IgD-negative memory B cell (primary cell): ENCODE measurements around the gene FAM200A. TPM values are rescaled to one million over a fixed set of nuclear protein-coding genes. Genes with fewer than 3 reads are reported as not detected.
"Not testable (repeated sequence)": the region's sequence is repeated elsewhere in the genome, so short reads cannot be mapped to it uniquely, and the experiment has no call there.

Experiments
- H3K27ac Mint-ChIP-seq, 3 donors: one replicate each; pipeline ENCODE4 v1.8.0; 2020 to 2022; ENCODE audit warnings: mild to moderate bottlenecking in 3 of 3, mixed read lengths in 3 of 3, moderate library complexity in 1 of 3
- H3K27me3 Mint-ChIP-seq: one replicate; pipeline ENCODE4 v1.8.0; 2021; ENCODE audit warnings: mixed read lengths
- H3K36me3 Mint-ChIP-seq: one replicate; pipeline ENCODE4 v1.8.0; 2020; ENCODE audit warnings: mild to moderate bottlenecking, mixed read lengths
- H3K4me1 Mint-ChIP-seq, 3 donors: one replicate each; pipeline ENCODE4 v1.8.0; 2020 to 2022; ENCODE audit warnings: mixed read lengths in 3 of 3, mild to moderate bottlenecking in 1 of 3
- H3K4me3 Mint-ChIP-seq, 4 donors: one replicate each; pipeline ENCODE4 v1.8.0; 2020 to 2022; ENCODE audit warnings: mild to moderate bottlenecking in 4 of 4, mixed read lengths in 4 of 4, moderate library complexity in 3 of 4
- H3K9me3 Mint-ChIP-seq, 3 donors: one replicate each; pipeline ENCODE4 v1.8.0; 2020 to 2021; ENCODE audit warnings: mixed read lengths in 3 of 3, mild to moderate bottlenecking in 1 of 3
- polyA plus RNA-seq: library from polyadenylated mRNA; unstranded; fragments of 300-500 nt; fragmentation: Illumina TruSeq; gene quantifications from one replicate; pipeline ENCODE4 v1.2.3, GENCODE V29; 2021

Gene FAM200A
- polyA plus RNA-seq, 1 donor from 2014 or later, result 4.5 TPM

DNA sequence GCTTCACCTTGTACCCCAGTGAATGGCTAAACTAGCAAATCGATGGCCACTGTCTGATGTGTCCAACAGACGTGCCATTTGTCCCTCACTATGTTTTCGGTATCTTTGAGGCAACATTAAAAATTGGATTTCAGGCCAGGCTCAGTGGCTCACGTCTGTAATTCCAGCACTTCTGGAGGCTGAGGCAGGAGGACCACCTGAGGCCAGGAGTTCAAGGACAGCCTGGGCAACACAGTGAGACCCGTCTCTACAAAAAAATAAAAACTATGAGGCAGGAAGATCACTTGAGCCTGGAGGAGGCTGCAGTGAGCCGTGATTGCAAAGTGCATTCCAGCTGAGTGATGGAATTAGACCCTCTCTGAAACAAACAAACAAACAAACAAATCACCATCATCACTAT, 8.0 kb downstream of the FAM200A start:
- peaks cover 0 to 3% (median 0%) of the 10 kb centered on the region in 3 donors for H3K4me1 Mint-ChIP-seq
- H3K9me3 Mint-ChIP-seq, result peaks cover 10 to 18% (median 14%) of the 10 kb centered on the region in 3 donors
- no peak overlapping the region for H3K4me3 Mint-ChIP-seq
- H3K27me3 Mint-ChIP-seq, result no peaks in the 10 kb centered on the region
- peaks cover 5% of the 10 kb centered on the region for H3K36me3 Mint-ChIP-seq
- H3K27ac Mint-ChIP-seq, result no peak overlapping the region

DNA sequence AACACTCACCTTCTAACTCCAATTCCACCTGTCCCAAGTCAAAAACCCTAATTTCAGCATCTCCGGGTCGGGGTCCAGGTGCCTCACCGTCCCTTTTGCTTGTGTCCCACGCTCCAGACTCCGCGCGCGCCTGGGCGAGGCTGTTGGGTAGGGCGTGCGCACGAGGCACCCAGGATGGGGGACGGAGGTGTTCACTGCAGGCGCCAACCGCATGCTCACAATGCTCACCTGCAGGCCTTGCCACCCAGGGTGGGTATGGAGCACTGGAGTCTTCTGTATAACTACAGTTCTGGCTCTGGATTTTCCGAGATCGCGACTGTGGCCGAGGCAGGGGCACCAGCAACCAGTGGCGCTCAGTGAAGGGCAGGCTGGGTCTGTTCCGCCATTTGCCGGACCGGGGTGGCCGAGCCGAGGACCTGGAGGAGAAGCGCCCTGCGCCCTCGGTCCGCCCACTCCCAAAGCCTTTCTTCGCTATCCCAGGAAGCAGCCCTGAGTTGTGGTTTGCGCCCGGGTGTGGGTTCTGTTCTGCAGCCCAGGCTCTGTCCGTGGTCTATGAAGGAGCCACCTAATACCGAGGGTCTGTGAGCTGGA, 8.7 kb downstream of the FAM200A start:
- peaks cover 4% of the 10 kb centered on the region for H3K36me3 Mint-ChIP-seq
- H3K27ac Mint-ChIP-seq, result no peak overlapping the region
- no peaks in the 10 kb centered on the region for H3K27me3 Mint-ChIP-seq
- H3K4me1 Mint-ChIP-seq, result peaks cover 0 to 3% (median 0%) of the 10 kb centered on the region in 3 donors
- H3K9me3 Mint-ChIP-seq, result peaks cover 10 to 21% (median 14%) of the 10 kb centered on the region in 3 donors
- peak overlapping the region in 1 of 4 donors; percentile 17 for H3K4me3 Mint-ChIP-seq

DNA sequence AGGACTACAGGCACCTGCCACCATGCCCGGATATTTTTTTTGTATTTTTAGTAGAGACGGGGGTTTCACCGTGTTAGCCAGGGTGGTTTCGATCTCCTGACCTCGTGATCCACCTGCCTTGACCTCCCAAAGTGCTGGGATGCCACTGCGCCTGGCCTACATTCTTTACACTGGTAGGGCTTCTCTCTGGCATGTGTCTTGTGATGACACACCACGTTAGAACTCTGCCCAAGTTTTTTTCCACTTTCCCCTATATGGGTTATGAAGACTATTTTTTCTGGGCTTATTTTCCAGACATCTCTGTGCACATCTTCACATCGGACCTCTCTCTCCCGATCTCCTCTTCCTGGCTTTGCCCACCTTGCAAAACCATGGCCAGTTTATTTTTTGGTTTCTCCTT, 10.7 kb downstream of the FAM200A start:
- H3K36me3 Mint-ChIP-seq, result peaks cover 3% of the 10 kb centered on the region
- H3K9me3 Mint-ChIP-seq, result peaks cover 11 to 26% (median 14%) of the 10 kb centered on the region in 3 donors
- H3K4me3 Mint-ChIP-seq, result no peak overlapping the region
- peak overlapping the region in 1 of 3 donors; percentile 39 for H3K27ac Mint-ChIP-seq
- H3K27me3 Mint-ChIP-seq, result no peaks in the 10 kb centered on the region
- H3K4me1 Mint-ChIP-seq, result peaks cover 0 to 2% (median 0%) of the 10 kb centered on the region in 3 donors

DNA sequence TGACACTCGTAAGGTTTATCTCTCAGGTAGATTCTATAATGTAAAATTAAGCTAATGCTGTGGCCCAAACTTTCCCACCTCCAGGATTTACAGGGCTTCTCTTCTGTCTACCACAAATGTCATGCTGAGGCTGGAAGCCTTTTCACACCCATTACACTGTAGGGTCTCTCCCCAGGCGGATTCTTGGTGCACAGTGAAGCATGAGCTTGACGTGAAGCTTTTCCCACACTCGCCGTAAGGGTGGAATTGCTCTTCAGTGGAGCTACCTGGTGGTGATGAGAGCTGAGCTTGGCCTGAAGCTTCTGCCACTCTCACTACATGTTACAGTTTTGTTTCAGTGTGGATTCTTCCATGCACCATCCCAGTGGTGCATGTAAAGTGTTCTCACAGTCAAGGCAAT, 11.4 kb downstream of the FAM200A start:
- Mint-ChIP-seq H3K9me3 (peaks cover 11 to 26% (median 14%) of the 10 kb centered on the region in 3 donors), H3K27me3 (no peaks in the 10 kb centered on the region), H3K27ac (no peak overlapping the region), H3K4me1 (peaks cover 0 to 2% (median 0%) of the 10 kb centered on the region in 3 donors), H3K36me3 (peaks cover 3% of the 10 kb centered on the region), H3K4me3 (peak overlapping the region in 1 of 4 donors; percentile 27)

DNA sequence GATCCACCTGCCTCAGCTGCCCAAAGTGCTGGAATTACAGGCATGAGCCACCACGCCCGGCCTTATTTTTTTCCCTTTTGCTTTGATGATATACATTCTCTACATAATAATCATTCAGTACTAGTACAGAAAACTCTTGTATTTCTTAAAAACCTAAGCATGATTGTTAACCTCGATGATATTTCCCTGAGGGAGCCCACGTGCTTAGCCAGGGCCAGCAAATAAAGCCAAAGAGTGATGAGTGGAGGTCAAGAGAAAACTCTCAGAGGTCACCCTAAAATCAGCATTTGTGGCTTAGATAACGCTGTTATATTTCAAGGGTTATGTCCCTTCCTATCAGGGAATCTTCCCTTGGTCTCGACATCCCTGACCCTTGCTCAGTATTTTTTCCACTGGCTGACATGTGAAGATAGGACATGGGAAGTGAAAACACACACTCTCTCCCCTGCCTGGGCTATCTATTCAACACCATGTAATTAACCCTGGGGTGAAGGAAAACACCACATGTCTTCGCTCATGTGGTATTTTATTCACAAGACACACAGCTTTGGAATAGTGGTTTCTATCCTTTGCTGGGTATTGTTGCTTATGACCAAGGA, 12.6 kb downstream of the FAM200A start:
- Mint-ChIP-seq H3K27ac (no peak overlapping the region), H3K27me3 (no peaks in the 10 kb centered on the region), H3K4me3 (peak overlapping the region in 1 of 4 donors; percentile 43), H3K36me3 (no peaks in the 10 kb centered on the region), H3K4me1 (peaks cover 0 to 1% (median 0%) of the 10 kb centered on the region in 3 donors), H3K9me3 (peaks cover 12 to 30% (median 14%) of the 10 kb centered on the region in 3 donors)

DNA sequence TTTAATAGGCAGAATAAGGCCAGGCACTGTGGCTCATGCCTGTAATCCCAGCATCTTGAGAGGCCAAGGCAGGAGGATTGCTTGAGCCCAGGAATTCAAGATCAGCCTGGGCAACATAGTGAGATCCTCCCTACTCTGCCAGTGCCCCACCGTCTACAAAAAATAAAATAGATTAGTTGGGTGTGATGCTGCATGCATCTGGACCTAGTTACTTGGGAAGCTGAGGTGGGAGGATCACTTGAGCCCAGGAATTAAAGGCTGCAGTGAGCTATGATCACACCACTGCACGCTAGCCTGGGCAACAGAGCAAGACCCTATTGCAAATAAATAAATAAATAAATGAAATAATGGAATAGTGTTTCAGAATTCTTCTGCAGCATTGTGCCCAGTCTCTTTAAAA, 16.2 kb downstream of the FAM200A start:
- peaks cover 18 to 34% (median 20%) of the 10 kb centered on the region in 3 donors for H3K9me3 Mint-ChIP-seq
- H3K27ac Mint-ChIP-seq, result no peak overlapping the region
- peaks cover 19% of the 10 kb centered on the region for H3K36me3 Mint-ChIP-seq
- no peak overlapping the region for H3K4me3 Mint-ChIP-seq
- no peaks in the 10 kb centered on the region for H3K27me3 Mint-ChIP-seq
- peaks cover 0 to 1% (median 0%) of the 10 kb centered on the region in 3 donors for H3K4me1 Mint-ChIP-seq

DNA sequence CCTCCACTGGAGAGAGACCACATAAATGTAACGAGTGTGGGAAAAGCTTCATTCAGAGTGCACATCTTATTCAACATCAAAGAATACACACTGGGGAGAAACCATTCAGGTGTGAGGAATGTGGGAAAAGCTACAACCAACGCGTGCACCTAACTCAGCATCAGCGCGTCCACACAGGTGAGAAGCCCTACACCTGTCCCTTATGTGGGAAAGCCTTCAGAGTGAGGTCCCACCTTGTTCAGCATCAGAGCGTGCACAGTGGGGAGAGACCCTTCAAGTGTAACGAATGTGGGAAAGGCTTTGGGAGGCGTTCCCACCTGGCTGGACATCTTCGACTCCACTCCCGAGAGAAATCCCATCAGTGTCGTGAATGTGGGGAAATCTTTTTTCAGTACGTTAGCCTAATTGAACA, 20.6 kb downstream of the FAM200A start:
- Mint-ChIP-seq H3K36me3 (peaks cover 30% of the 10 kb centered on the region), H3K4me3 (peak overlapping the region in 2 of 4 donors; percentile 12 to 70)

DNA sequence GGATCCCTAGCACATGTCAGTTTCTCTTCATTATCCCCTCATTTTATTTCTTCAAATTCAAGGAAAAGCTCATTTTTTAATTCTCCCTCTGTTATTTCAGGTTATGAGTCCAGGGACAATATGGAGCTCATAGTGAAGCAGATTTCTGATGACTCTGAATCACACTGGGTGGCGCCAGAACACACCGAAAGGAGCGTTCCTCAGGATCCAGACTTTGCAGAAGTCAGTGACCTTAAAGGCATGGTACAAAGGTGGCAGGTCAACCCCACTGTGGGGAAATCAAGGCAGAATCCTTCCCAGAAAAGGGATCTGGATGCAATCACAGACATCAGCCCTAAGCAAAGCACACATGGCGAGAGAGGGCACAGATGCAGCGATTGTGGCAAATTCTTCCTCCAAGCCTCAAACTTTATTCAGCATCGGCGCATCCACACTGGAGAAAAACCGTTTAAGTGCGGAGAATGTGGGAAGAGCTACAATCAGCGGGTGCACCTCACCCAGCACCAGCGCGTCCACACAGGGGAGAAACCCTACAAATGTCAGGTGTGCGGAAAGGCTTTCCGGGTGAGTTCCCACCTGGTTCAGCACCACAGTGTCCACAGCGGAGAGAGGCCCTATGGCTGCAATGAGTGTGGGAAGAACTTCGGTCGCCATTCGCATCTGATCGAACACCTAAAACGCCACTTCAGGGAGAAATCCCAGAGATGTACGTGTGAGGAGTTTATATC, 26.0 kb downstream of the FAM200A start:
- H3K9me3 Mint-ChIP-seq, result peaks cover 2 to 11% (median 9%) of the 10 kb centered on the region in 3 donors
- no peaks in the 10 kb centered on the region for H3K27me3 Mint-ChIP-seq
- H3K4me1 Mint-ChIP-seq, result peaks cover 0 to 9% (median 1%) of the 10 kb centered on the region in 3 donors
- H3K27ac Mint-ChIP-seq, result no peak overlapping the region
- peaks cover 14% of the 10 kb centered on the region for H3K36me3 Mint-ChIP-seq
- no peak overlapping the region for H3K4me3 Mint-ChIP-seq

More for the DNA sequence above, 20.6 kb downstream of the FAM200A start:
- H3K27me3 Mint-ChIP-seq, result no peaks in the 10 kb centered on the region
- H3K9me3 Mint-ChIP-seq, result peaks cover 14 to 24% (median 23%) of the 10 kb centered on the region in 3 donors
- H3K27ac Mint-ChIP-seq, result no peak overlapping the region
- H3K4me1 Mint-ChIP-seq, result peaks cover 0 to 3% (median 0%) of the 10 kb centered on the region in 3 donors

DNA sequence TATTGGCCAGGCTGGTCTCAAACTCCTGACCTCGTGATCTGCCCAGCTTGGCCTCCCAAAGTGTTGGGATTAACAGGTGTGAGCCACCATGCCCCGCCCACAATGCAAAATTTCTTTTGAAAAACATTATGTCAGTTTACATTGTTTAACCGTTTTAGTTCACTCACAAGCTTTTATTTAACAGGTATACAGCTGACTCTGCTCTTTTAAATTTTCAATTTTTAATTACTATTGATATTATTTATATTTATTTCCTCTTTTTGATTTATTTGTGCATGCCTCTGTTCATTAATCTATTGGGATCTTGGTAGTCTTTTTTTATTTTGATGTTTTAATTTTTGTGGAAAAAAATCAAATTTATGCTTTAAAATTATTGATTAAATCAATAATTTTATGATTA, 30.5 kb downstream of the FAM200A start:
- Mint-ChIP-seq H3K9me3 (no peaks in the 10 kb centered on the region), H3K27me3 (no peaks in the 10 kb centered on the region), H3K4me3 (no peak overlapping the region), H3K4me1 (peaks cover 0 to 9% (median 2%) of the 10 kb centered on the region in 3 donors), H3K36me3 (peaks cover 11% of the 10 kb centered on the region), H3K27ac (no peak overlapping the region)

DNA sequence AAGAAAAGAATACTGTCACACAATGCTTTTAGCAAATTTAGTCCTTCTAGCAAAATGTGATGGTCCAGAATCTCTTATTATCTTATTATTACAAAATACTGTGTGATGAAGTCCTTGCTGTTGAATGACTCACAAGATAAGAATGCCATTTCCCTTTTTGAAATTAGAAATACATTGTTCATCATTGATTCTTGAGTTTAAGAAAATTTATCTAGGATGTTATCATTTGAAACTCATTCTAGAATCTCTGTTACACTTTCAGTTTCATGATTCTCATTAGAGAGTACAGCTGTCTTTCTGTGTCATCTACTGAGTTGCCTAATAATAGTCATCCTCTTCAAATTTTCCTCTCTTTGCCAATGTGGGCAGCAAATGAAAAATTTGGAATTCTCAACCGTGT, 37.9 kb downstream of the FAM200A start:
- Mint-ChIP-seq H3K27me3 (no peaks in the 10 kb centered on the region), H3K36me3 (peaks cover 13% of the 10 kb centered on the region)

DNA sequence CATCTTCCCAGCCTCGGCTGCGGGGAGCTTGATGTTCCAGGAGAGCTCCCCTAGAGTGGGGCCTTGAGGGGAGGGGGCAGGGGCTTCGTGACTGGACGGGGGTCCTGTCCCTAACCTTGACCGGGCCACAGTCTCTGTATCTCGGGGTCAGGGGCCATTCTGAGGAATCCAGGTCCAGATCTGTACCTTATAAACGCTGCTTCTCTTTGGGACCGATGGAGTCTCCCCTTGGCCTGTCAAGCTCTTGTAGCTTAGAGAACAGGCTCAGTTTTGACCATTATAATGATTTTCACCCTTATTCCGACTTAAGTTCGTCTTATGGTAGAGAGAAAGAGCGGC, 46.6 kb downstream of the FAM200A start:
- peaks cover 4% of the 10 kb centered on the region for H3K36me3 Mint-ChIP-seq

More for the DNA sequence above, 37.9 kb downstream of the FAM200A start:
- peak overlapping the region in 1 of 4 donors; percentile 41 for H3K4me3 Mint-ChIP-seq
- H3K9me3 Mint-ChIP-seq, result no peaks in the 10 kb centered on the region
- no peak overlapping the region for H3K27ac Mint-ChIP-seq
- peaks cover 5 to 11% (median 7%) of the 10 kb centered on the region in 3 donors for H3K4me1 Mint-ChIP-seq

DNA sequence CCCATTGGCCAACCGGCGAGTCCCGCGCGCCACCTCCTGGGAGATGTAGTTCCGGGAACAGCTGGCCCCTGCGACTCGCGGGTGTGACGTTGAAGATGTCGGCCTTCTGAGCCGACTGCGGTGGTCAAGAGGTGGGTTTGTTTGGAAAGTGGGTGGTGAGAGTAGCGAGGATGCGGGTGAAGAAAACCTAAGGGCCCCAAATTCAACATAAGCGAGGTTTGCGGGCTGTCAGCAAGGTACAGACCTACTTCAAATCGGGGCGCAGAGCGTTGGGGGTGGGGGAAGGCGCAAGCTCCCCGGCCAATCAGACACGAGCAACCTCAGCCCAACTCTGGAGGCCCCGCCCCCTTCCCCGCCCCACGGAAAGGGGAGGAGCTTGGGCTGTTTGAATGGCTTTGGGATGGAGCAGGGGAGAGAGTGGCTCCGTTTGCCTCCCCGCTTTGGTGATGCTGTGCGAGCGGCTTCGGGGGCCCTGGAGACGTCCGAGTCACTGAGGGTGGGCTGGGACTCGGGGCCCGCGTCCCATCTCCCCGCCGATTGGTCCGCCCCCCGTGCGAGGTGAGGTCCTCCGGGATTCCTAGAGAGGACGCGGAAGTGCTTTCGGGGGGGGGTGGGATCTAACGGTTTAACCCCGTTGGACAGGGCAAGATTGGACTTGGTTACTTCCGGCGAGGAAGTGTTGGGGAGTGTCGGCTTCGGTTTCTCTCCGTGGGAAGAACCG, 47.2 kb downstream of the FAM200A start, which contains the start of gene ZKSCAN5:
TSS of gene ZKSCAN5 (plus strand) at position 60 of the 721 bp plus-strand sequence. CDS start 1,383 bp downstream, outside the sequence.
- H3K9me3 Mint-ChIP-seq, result no peaks in the 10 kb centered on the region
- H3K4me3 Mint-ChIP-seq, result peak within 1 kb of the TSS; percentile 95 to 100 (median 100)
- H3K27me3 Mint-ChIP-seq, result peaks cover 2% of the 10 kb centered on the region
- peaks cover 21 to 29% (median 25%) of the 10 kb centered on the region in 3 donors for H3K4me1 Mint-ChIP-seq
- H3K36me3 Mint-ChIP-seq, result peaks cover 5% of the 10 kb centered on the region
- peak within 1 kb of the TSS; percentile 93 to 100 (median 98) for H3K27ac Mint-ChIP-seq

More for the DNA sequence above, 46.6 kb downstream of the FAM200A start:
- H3K4me1 Mint-ChIP-seq, result peaks cover 18 to 24% (median 23%) of the 10 kb centered on the region in 3 donors
- peak overlapping the region; percentile 93 to 100 (median 98) for H3K27ac Mint-ChIP-seq
- peaks cover 2% of the 10 kb centered on the region for H3K27me3 Mint-ChIP-seq
- no peaks in the 10 kb centered on the region for H3K9me3 Mint-ChIP-seq
- H3K4me3 Mint-ChIP-seq, result peak overlapping the region; percentile 95 to 100 (median 100)

DNA sequence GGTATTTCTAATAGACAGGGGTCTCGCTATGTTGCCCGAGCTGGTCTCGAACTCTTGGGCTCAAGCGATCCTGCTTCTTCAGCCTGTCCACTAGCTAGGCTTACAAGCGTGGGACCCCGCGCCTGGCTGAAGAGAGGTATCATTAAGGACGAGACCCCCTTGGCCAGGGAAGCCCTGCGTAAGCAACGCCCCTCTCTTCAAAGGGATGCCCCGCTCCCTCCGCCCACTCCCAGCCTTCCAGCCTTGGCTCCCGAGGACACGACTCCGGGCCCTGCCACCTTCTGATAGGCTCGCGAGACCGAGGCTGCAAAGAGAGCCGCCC, 47.7 kb downstream of the FAM200A start:
- peaks cover 2% of the 10 kb centered on the region for H3K27me3 Mint-ChIP-seq
- peak overlapping the region; percentile 95 to 100 (median 100) for H3K4me3 Mint-ChIP-seq
- H3K4me1 Mint-ChIP-seq, result peaks cover 21 to 32% (median 25%) of the 10 kb centered on the region in 3 donors
- H3K36me3 Mint-ChIP-seq, result peaks cover 4% of the 10 kb centered on the region
- H3K9me3 Mint-ChIP-seq, result no peaks in the 10 kb centered on the region
- H3K27ac Mint-ChIP-seq, result peak overlapping the region; percentile 93 to 100 (median 98)

DNA sequence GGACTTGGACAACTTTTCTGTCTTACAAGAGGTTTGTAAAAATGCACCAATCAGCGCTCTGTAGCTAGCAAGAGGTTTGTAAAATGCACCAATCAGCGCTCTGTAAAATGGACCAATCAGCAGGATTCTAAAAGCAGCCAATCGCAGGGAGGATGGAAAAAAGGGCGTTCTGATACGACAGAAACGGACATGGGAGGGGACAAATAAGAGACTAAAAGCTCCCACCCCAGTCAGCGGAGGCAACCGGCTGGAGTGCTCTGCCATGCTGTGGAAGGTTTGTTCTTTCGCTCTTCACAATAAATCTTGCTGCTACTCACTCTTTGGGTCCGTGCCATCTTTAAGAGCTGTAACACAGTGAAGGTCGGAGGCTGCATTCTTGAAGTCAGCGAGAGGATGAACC, 50.7 kb downstream of the FAM200A start:
- peaks cover 27 to 31% (median 31%) of the 10 kb centered on the region in 3 donors for H3K4me1 Mint-ChIP-seq
- peak overlapping the region; percentile 77 to 100 (median 96) for H3K4me3 Mint-ChIP-seq
- H3K27ac Mint-ChIP-seq, result peak overlapping the region in 2 of 3 donors; percentile 59 to 69
- not testable (repeated sequence) for H3K9me3 Mint-ChIP-seq, H3K36me3 Mint-ChIP-seq, H3K27me3 Mint-ChIP-seq
